ENCODE measurements around the gene ZNF354B.
"Not testable (repeated sequence)": the region's sequence is repeated elsewhere in the genome, so short reads cannot be mapped to it uniquely, and the experiment has no call there.

DNA sequence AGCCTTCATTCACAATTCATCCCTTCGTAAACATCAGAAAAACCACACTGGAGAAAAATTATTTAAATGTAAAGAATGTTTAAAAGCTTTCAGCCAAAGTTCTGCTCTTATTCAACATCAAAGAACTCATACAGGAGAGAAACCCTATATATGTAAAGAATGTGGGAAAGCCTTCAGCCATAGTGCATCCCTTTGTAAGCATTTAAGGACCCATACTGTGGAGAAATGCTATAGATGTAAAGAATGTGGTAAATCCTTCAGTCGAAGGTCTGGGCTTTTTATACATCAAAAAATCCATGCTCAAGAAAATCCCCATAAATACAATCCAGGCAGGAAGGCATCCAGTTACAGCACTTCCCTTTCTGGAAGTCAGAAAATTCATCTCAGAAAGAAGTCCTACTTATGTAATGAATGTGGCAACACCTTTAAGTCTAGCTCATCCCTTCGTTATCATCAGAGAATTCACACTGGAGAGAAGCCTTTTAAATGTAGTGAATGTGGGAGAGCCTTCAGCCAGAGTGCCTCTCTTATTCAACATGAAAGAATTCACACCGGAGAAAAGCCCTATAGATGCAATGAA, 23.5 kb downstream of the ZNF354B start:
- not testable (repeated sequence) for TF ChIP-seq CTCF, POLR2A, EP300, POLR2AphosphoS5 (IDR thresholded peaks at IDR 0.05)
